Prostate gland (tissue), 2 donors: ENCODE data around the gene ACTR1A. TPM values are rescaled to one million over a fixed set of nuclear protein-coding genes. Genes with fewer than 3 reads are reported as not detected.

Experiments used
- DNase-seq: peaks from one replicate; pipeline ENCODE4 v3.0.0-alpha.2; 2019; ENCODE audit warnings: low spot score
- H3K27ac ChIP-seq, 2 donors: fragments of 200-600 bp; sonication (generic); 2 replicates each; pipeline ENCODE4 v1.5.1; 2017 to 2019
- H3K27me3 ChIP-seq: fragments of 200-600 bp; sonication (generic); replicated peaks from 2 replicates; pipeline ENCODE4 v1.5.1; 2019; ENCODE audit not compliant: insufficient read depth
- H3K36me3 ChIP-seq, 2 donors: fragments of 200-600 bp; sonication (generic); 1 replicate in 1 of 2; 2 replicates in 1 of 2; pipeline versions ENCODE4 v1.5.1 to v1.8.1; 2017 to 2019
- H3K4me1 ChIP-seq: fragments of 200-600 bp; sonication (generic); replicated peaks from 2 replicates; pipeline ENCODE4 v1.5.1; 2019
- H3K4me3 ChIP-seq, 2 donors: fragments of 200-600 bp; sonication (generic); 2 replicates each; pipeline ENCODE4 v1.5.1; 2017 to 2019
- H3K9me3 ChIP-seq: fragments of 200-600 bp; sonication (generic); 2 replicates; pipeline ENCODE4 v1.5.1; 2017
- POLR2A ChIP-seq: fragments of 450-650 bp; IDR thresholded peaks from one replicate; pipeline ENCODE4 v1.6.1; 2016; ENCODE audit warnings: antibody characterized with exemption, mild to moderate bottlenecking
- POLR2AphosphoS5 ChIP-seq: sonication (generic); formaldehyde crosslinking; IDR thresholded peaks from one replicate; pipeline ENCODE4 v1.6.1; 2017; ENCODE audit warnings: antibody characterized with exemption
- WGBS: methylation state at CpG from one replicate; pipeline ENCODE4 v1.1.5; 2018; 5-methylcytosine and 5-hydroxymethylcytosine counted together
- intact Hi-C: fragments of 100-400 bp; cut with DNase I; formaldehyde crosslinking; loops from one replicate; pipeline ENCODE4 v1.14.2; 2022
- total RNA-seq, 2 donors: library from RNA; depleted of rRNA; stranded (reverse); fragments of >200 nt; gene quantifications; one replicate each; pipeline ENCODE4 v1.1.0, GENCODE V29; 2016
- TF ChIP-seq, protein P1 (sequence below), 4 experiments: fragments of 200-600 bp in 2 of 4; fragments of 450-650 bp in 2 of 4; sonication (generic) in 2 of 4; IDR thresholded peaks; 1 replicate in 3 of 4; 2 replicates in 1 of 4; pipeline ENCODE4 v1.5.1; 2016 to 2019; ENCODE audit warnings: antibody characterized with exemption in 4 of 4, mild to moderate bottlenecking in 2 of 4, moderate library complexity in 2 of 4

Gene ACTR1A
- total RNA-seq, 2 donors from 2014 or later = 75.6 to 95.9 TPM

DNA sequence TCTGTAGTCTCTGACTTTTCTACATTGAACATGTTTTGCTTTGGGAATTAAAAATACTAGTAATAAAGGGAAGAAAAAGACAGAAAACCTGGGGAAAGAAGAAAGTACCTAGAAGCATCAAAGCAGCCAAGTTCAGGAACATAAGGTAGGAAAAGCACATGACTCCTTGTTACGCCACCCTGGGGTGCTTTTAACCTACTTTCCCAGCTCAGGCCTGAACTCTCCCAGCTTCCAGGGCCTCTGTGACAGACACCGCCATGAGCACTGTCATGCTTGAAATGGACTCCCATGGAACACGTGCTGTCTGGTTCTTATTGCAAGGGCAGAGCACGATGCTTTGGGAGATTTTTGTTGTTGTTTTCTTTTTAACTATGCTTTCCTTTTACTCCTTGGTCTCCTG, 11.4 kb downstream of the ACTR1A start:
- no peak overlapping the region for H3K27ac ChIP-seq
- peaks cover 5 to 19% of the 10 kb centered on the region in 2 donors for H3K36me3 ChIP-seq
- no peaks in the 10 kb centered on the region for H3K27me3 ChIP-seq
- 86% methylated on average over 4 of the region's 4 CpGs for WGBS
- no peak overlapping the region for H3K4me3 ChIP-seq
- H3K9me3 ChIP-seq = no peaks in the 10 kb centered on the region
- no peak for DNase-seq
- no peak for TF ChIP-seq POLR2A
- no peak for TF ChIP-seq POLR2AphosphoS5
- TF ChIP-seq, protein P1, sequence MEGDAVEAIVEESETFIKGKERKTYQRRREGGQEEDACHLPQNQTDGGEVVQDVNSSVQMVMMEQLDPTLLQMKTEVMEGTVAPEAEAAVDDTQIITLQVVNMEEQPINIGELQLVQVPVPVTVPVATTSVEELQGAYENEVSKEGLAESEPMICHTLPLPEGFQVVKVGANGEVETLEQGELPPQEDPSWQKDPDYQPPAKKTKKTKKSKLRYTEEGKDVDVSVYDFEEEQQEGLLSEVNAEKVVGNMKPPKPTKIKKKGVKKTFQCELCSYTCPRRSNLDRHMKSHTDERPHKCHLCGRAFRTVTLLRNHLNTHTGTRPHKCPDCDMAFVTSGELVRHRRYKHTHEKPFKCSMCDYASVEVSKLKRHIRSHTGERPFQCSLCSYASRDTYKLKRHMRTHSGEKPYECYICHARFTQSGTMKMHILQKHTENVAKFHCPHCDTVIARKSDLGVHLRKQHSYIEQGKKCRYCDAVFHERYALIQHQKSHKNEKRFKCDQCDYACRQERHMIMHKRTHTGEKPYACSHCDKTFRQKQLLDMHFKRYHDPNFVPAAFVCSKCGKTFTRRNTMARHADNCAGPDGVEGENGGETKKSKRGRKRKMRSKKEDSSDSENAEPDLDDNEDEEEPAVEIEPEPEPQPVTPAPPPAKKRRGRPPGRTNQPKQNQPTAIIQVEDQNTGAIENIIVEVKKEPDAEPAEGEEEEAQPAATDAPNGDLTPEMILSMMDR (IDR thresholded peaks at IDR 0.05) = no peak
- H3K4me1 ChIP-seq = peaks cover 4% of the 10 kb centered on the region
- intact Hi-C loops = no loop called here

DNA sequence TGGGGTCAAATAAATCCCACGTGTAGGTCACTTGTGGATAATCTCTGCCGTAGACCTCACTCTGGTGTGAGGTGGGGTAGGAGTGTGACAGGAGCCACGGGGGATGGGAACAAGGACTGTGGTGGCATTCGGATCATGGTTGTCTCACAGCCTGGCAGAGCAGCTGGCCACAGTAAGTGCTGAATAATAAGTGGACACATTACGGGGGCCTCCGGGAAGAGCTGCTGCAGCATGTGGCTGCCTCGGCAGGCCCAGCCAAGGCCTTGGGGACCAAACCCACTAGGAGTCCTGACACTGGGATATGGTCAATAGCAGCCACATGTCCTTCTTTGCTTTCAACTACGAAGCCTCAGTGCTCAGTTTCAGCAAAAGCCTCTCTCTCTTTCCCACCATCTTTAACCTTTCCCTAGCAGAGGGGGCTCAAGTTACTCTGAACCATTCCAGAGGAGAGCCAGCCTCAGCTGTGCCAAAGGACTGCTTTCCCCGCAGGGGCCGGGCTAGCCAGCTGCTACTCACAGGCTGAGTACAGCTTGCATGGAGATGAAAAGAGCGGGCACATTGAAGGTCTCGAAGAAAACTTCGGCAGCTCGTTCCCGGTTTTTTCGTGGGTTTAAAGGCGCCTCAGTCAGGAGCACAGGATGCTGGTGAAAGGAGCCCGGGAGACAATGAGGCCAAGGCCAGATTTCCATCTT, 17.3 kb downstream of the ACTR1A start:
- peaks cover 29 to 51% of the 10 kb centered on the region in 2 donors for H3K36me3 ChIP-seq
- intact Hi-C loops = no loop called here
- H3K27me3 ChIP-seq = no peaks in the 10 kb centered on the region
- no peaks in the 10 kb centered on the region for H3K9me3 ChIP-seq
- DNase-seq = no peak
- no peaks in the 10 kb centered on the region for H3K4me1 ChIP-seq
- no peak overlapping the region for H3K27ac ChIP-seq
- 86% methylated on average over 18 of the region's 18 CpGs for WGBS
- no peak overlapping the region for H3K4me3 ChIP-seq
- TF ChIP-seq, protein P1 (IDR thresholded peaks at IDR 0.05) = no peak
- TF ChIP-seq POLR2AphosphoS5 (no peak), POLR2A (no peak)

DNA sequence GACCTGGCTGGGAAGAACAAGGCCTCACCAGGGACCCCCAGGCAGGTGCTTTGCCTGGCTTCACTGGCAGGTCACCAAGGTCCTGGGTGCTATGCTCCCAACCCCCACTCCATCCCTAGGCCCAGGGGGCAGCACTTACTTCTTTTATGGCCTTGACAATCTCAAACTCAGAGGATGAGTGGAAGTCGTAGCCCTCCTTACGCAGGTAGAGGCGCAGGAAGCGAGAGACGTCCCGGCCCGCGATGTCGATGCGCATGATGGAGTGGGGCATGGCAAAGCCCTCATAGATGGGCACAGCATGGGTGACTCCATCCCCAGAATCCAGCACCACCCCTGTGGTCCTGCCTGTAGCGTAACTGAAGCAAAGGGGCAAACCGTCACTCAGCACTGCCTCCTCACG, 18.5 kb downstream of the ACTR1A start:
- TF ChIP-seq, protein P1 (IDR thresholded peaks at IDR 0.05) = no peak
- no peak for TF ChIP-seq POLR2A
- TF ChIP-seq POLR2AphosphoS5 = no peak
- H3K27ac ChIP-seq = no peak overlapping the region
- H3K36me3 ChIP-seq = peaks cover 29 to 51% of the 10 kb centered on the region in 2 donors
- no peaks in the 10 kb centered on the region for H3K9me3 ChIP-seq
- no peaks in the 10 kb centered on the region for H3K27me3 ChIP-seq
- no peaks in the 10 kb centered on the region for H3K4me1 ChIP-seq
- H3K4me3 ChIP-seq = no peak overlapping the region
- intact Hi-C loops = no loop called here
- 91% methylated on average over 13 of the region's 13 CpGs for WGBS
- DNase-seq = no peak

DNA sequence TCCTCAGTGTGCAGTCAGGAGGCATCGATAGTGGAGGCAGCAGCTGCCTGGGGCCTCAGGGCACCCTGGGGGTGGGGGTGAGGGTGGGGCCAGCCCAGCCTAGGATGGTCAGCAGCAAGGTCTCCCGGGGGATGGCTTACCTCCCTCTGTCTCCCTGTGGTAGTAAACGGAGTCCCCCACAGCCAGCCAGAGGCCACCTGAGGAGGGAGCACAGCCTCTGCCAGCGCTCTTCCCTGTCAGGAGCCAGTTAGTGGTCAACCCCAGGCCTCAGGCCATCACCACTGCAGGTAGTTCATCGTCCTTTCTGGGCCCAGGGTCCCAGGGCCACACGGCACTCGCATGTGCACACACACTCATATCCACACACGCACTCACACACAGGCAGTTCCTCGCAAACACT, 22.1 kb downstream of the ACTR1A start:
- DNase-seq = no peak
- WGBS = 79% methylated on average over 8 of the region's 9 CpGs
- Histone ChIP-seq H3K9me3 (no peaks in the 10 kb centered on the region), H3K27ac (no peak overlapping the region), H3K36me3 (peaks cover 22 to 33% of the 10 kb centered on the region in 2 donors), H3K4me3 (no peak overlapping the region), H3K27me3 (no peaks in the 10 kb centered on the region), H3K4me1 (no peaks in the 10 kb centered on the region)
- intact Hi-C loops = no loop called here
- TF ChIP-seq, protein P1 (IDR thresholded peaks at IDR 0.05) = no peak
- TF ChIP-seq POLR2A (no peak), POLR2AphosphoS5 (no peak)

DNA sequence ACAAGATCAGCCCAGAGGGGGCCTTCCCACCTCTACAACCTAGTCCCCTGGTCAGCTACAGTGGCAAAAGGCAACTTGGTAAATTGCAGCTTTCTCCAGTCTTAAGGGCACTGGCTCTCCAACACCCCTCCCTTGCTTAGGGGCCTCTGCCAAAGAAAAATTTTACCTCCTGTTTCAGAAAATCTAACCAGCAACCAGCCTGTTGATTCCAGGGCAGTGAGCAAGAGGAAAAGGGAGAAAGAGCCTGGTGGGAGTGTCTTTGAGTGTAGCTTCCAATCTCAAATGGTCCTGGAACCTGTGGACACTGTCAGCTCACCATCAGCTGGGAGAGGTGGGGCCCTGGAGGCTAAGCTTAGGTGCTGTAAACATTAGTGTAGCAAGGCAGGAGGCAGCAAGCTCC, 22.9 kb downstream of the ACTR1A start:
- no peak for TF ChIP-seq POLR2A
- TF ChIP-seq POLR2AphosphoS5 = no peak
- TF ChIP-seq, protein P1 (IDR thresholded peaks at IDR 0.05) = no peak
- H3K36me3 ChIP-seq = peaks cover 19 to 28% of the 10 kb centered on the region in 2 donors
- intact Hi-C loops = no loop called here

More for the DNA sequence above, 22.9 kb downstream of the ACTR1A start:
- H3K4me1 ChIP-seq = no peaks in the 10 kb centered on the region
- no peak for DNase-seq
- H3K9me3 ChIP-seq = no peaks in the 10 kb centered on the region
- H3K27ac ChIP-seq = no peak overlapping the region
- no peaks in the 10 kb centered on the region for H3K27me3 ChIP-seq
- no peak overlapping the region for H3K4me3 ChIP-seq
